ENCODE data around the gene IKZF5. TPM values are rescaled to one million over a fixed set of nuclear protein-coding genes. Genes with fewer than 3 reads are reported as not detected.

IKZF5 gene
- total RNA-seq, 1 experiment from 2014 or later, result 7.9 TPM

DNA sequence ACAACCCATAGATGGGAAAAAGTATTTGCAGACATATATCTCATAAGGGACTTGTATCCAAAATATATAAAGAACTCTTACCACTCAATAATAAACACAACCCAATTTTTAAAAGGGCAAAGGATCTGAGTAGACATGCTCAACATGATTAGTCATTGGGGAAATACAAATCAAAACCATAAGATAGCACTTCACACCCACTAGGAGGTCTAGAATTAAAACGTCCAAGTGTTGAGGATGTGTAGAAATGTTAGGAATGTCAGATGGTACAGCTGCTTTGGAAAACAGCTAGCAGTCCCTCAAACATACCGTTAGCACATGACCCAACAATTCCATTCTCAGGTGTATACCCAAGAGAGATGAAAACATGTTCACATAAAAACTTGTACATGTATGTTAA, 20.1 kb downstream of the IKZF5 start (continued):
- TF ChIP-seq FOXP4 (CRISPR knock-in tag; IDR thresholded peaks at IDR 0.05) (no peak), GTF2I (CRISPR knock-in tag; conservative IDR thresholded peaks at IDR 0.05) (no peak), ATF1 (CRISPR knock-in tag; IDR thresholded peaks at IDR 0.05) (no peak), ZNF232 (CRISPR knock-in tag; IDR thresholded peaks at IDR 0.05) (no peak), NFATC4 (CRISPR knock-in tag; IDR thresholded peaks at IDR 0.05) (no peak)
- TF ChIP-seq, protein P1, sequence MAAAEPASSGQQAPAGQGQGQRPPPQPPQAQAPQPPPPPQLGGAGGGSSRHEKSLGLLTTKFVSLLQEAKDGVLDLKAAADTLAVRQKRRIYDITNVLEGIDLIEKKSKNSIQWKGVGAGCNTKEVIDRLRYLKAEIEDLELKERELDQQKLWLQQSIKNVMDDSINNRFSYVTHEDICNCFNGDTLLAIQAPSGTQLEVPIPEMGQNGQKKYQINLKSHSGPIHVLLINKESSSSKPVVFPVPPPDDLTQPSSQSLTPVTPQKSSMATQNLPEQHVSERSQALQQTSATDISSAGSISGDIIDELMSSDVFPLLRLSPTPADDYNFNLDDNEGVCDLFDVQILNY (CRISPR knock-in tag; IDR thresholded peaks at IDR 0.05), result no peak
- TF ChIP-seq, protein P2, sequence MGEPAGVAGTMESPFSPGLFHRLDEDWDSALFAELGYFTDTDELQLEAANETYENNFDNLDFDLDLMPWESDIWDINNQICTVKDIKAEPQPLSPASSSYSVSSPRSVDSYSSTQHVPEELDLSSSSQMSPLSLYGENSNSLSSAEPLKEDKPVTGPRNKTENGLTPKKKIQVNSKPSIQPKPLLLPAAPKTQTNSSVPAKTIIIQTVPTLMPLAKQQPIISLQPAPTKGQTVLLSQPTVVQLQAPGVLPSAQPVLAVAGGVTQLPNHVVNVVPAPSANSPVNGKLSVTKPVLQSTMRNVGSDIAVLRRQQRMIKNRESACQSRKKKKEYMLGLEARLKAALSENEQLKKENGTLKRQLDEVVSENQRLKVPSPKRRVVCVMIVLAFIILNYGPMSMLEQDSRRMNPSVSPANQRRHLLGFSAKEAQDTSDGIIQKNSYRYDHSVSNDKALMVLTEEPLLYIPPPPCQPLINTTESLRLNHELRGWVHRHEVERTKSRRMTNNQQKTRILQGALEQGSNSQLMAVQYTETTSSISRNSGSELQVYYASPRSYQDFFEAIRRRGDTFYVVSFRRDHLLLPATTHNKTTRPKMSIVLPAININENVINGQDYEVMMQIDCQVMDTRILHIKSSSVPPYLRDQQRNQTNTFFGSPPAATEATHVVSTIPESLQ (CRISPR knock-in tag; IDR thresholded peaks at IDR 0.05), result no peak

GRCh38 chr10:122986335-122986734, 22.3 kb downstream of the IKZF5 start:
- ChIA-PET CTCF (no interaction called here), POLR2A (no interaction called here)
- no peak for DNase-seq (ENCODE audit: low spot score)
- H3K27me3 Mint-ChIP-seq (ENCODE audit: low read depth), result no peaks in the 10 kb centered on the region
- no peaks in the 10 kb centered on the region for H3K9me3 Mint-ChIP-seq
- no peak overlapping the region for H3K27ac Mint-ChIP-seq
- ATAC-seq, result no peak
- peaks cover 2% of the 10 kb centered on the region; the same call in 1 of the 2 replicates for H3K4me1 Mint-ChIP-seq
- H3K4me3 Mint-ChIP-seq, result no peak overlapping the region
- H3K36me3 Mint-ChIP-seq, result no peaks in the 10 kb centered on the region
- TF ChIP-seq, protein P3, sequence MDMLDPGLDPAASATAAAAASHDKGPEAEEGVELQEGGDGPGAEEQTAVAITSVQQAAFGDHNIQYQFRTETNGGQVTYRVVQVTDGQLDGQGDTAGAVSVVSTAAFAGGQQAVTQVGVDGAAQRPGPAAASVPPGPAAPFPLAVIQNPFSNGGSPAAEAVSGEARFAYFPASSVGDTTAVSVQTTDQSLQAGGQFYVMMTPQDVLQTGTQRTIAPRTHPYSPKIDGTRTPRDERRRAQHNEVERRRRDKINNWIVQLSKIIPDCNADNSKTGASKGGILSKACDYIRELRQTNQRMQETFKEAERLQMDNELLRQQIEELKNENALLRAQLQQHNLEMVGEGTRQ (CRISPR knock-in tag; IDR thresholded peaks at IDR 0.05), result no peak
- no peak for TF ChIP-seq ESRRA (CRISPR knock-in tag; IDR thresholded peaks at IDR 0.05; ENCODE audit: borderline replicate concordance)
- TF ChIP-seq FOXJ3 (CRISPR knock-in tag; IDR thresholded peaks at IDR 0.05; ENCODE audit: borderline replicate concordance), result no peak
- TF ChIP-seq, protein P4, sequence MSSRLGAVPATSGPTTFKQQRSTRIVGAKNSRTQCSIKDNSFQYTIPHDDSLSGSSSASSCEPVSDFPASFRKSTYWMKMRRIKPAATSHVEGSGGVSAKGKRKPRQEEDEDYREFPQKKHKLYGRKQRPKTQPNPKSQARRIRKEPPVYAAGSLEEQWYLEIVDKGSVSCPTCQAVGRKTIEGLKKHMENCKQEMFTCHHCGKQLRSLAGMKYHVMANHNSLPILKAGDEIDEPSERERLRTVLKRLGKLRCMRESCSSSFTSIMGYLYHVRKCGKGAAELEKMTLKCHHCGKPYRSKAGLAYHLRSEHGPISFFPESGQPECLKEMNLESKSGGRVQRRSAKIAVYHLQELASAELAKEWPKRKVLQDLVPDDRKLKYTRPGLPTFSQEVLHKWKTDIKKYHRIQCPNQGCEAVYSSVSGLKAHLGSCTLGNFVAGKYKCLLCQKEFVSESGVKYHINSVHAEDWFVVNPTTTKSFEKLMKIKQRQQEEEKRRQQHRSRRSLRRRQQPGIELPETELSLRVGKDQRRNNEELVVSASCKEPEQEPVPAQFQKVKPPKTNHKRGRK (CRISPR knock-in tag; IDR thresholded peaks at IDR 0.05; ENCODE audit: borderline replicate concordance), result no peak
- TF ChIP-seq FOXP4 (CRISPR knock-in tag; IDR thresholded peaks at IDR 0.05), result no peak
- no peak for TF ChIP-seq ELF4 (CRISPR knock-in tag; IDR thresholded peaks at IDR 0.05; ENCODE audit: low read depth)
- no peak for TF ChIP-seq HMGXB4 (CRISPR knock-in tag; IDR thresholded peaks at IDR 0.05)
- TF ChIP-seq, protein P5, sequence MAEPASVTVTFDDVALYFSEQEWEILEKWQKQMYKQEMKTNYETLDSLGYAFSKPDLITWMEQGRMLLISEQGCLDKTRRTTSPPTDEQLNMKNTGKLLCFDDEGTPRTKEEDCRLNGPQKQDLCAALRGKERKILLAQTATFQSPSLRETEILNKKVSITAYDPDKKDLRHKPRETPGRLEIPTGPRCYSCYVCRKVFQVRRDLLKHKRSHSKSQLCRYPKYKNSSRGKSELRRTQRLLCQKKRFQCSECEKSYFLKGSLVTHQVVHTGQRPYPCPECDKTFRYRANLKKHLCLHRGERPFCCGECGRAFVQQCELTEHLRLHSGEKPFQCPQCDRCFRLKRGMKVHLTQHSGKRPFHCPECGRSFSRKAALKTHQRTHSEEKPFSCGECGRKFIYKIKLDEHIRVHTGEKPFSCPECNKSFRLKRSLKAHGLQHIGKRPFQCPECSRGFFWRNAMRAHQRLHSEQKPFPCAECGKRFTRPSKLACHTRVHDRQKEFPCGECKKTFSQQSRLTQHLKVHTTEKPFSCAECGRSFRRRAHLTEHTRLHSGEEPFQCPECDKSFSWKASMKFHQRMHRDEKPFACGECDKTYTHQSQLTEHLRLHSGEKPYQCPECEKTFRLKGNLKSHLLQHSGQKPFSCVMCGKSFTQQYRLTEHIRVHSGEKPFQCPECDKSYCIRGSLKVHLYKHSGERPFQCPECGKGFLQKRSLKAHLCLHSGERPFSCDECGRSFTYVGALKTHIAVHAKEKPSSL (CRISPR knock-in tag; conservative IDR thresholded peaks at IDR 0.05), result no peak
- no peak for TF ChIP-seq NFYB (CRISPR knock-in tag; conservative IDR thresholded peaks at IDR 0.05; ENCODE audit: low read depth)
- no peak for TF ChIP-seq OVOL2 (CRISPR knock-in tag; IDR thresholded peaks at IDR 0.05; ENCODE audit: borderline replicate concordance)
- TF ChIP-seq ZNF416 (CRISPR knock-in tag; IDR thresholded peaks at IDR 0.05), result no peak
- no peak for TF ChIP-seq AR (CRISPR knock-in tag; IDR thresholded peaks at IDR 0.05)
- no peak for TF ChIP-seq RELA (CRISPR knock-in tag; IDR thresholded peaks at IDR 0.05; ENCODE audit: borderline replicate concordance)
- no peak for TF ChIP-seq SOX15 (CRISPR knock-in tag; IDR thresholded peaks at IDR 0.05)
